Progenitor cell of endocrine pancreas (in vitro differentiated cells): Measurements from ENCODE around the gene CDR2. TPM values are rescaled to one million over a fixed set of nuclear protein-coding genes. Genes with fewer than 3 reads are reported as not detected.

Experiments used
- DNase-seq: peaks from one replicate; pipeline ENCODE4 v3.0.0; 2021; ENCODE audit warnings: low spot score; ENCODE audit not compliant: unreplicated experiment
- H3K27ac Mint-ChIP-seq: 2 replicates; pipeline ENCODE4 v1.8.0; 2021; ENCODE audit warnings: mild to moderate bottlenecking, moderate library complexity, mixed read lengths
- H3K27me3 Mint-ChIP-seq: 2 replicates; pipeline ENCODE4 v1.8.0; 2021; ENCODE audit warnings: mixed read lengths
- H3K36me3 Mint-ChIP-seq: 2 replicates; pipeline ENCODE4 v1.8.0; 2022; ENCODE audit warnings: mixed read lengths; ENCODE audit not compliant: insufficient read depth
- H3K4me1 Mint-ChIP-seq: 2 replicates; pipeline ENCODE4 v1.8.0; 2021; ENCODE audit warnings: low read depth, mixed read lengths
- H3K4me3 Mint-ChIP-seq: 2 replicates; pipeline ENCODE4 v1.8.0; 2021; ENCODE audit warnings: low read depth, mild to moderate bottlenecking, moderate library complexity, mixed read lengths
- H3K9me3 Mint-ChIP-seq: 2 replicates; pipeline ENCODE4 v1.8.0; 2021; ENCODE audit warnings: low read depth, mixed read lengths
- total RNA-seq: library from RNA; stranded (reverse); gene quantifications from 2 replicates; pipeline ENCODE4 v1.2.1, GENCODE V29; 2021
- TF ChIP-seq, protein P1 (sequence below): fragments of 200-600 bp; sonication (generic); IDR thresholded peaks from one replicate; pipeline ENCODE4 v1.5.0; 2021; ENCODE audit warnings: antibody characterized with exemption, mild to moderate bottlenecking; ENCODE audit not compliant: unreplicated experiment

Gene CDR2
- total RNA-seq, 1 donor from 2014 or later, result 16.6 TPM

DNA sequence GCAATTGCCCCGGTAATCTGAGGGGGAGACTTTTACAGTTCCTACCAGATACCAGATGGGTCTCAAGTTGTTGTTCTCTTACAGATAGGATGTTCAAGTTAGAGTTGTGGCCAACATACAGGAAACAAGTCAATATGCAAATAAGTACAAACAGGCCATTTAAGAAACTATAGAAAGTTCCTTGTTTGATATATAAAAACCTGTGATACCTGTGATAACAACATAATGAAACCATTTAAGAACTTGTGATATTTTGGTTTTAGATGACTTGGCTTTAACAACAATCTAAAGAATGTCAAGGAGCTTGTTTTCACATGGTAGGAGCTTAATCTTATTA is 16.8 kb downstream of the CDR2 start:
- no peak overlapping the region for H3K4me3 Mint-ChIP-seq
- no peaks in the 10 kb centered on the region for H3K9me3 Mint-ChIP-seq
- no peak overlapping the region for H3K27ac Mint-ChIP-seq
- peaks cover 20% of the 10 kb centered on the region for H3K4me1 Mint-ChIP-seq
- TF ChIP-seq, protein P1, sequence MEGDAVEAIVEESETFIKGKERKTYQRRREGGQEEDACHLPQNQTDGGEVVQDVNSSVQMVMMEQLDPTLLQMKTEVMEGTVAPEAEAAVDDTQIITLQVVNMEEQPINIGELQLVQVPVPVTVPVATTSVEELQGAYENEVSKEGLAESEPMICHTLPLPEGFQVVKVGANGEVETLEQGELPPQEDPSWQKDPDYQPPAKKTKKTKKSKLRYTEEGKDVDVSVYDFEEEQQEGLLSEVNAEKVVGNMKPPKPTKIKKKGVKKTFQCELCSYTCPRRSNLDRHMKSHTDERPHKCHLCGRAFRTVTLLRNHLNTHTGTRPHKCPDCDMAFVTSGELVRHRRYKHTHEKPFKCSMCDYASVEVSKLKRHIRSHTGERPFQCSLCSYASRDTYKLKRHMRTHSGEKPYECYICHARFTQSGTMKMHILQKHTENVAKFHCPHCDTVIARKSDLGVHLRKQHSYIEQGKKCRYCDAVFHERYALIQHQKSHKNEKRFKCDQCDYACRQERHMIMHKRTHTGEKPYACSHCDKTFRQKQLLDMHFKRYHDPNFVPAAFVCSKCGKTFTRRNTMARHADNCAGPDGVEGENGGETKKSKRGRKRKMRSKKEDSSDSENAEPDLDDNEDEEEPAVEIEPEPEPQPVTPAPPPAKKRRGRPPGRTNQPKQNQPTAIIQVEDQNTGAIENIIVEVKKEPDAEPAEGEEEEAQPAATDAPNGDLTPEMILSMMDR, result no peak
- peaks cover 14% of the 10 kb centered on the region for H3K36me3 Mint-ChIP-seq
- DNase-seq, result no peak
- H3K27me3 Mint-ChIP-seq, result no peaks in the 10 kb centered on the region

DNA sequence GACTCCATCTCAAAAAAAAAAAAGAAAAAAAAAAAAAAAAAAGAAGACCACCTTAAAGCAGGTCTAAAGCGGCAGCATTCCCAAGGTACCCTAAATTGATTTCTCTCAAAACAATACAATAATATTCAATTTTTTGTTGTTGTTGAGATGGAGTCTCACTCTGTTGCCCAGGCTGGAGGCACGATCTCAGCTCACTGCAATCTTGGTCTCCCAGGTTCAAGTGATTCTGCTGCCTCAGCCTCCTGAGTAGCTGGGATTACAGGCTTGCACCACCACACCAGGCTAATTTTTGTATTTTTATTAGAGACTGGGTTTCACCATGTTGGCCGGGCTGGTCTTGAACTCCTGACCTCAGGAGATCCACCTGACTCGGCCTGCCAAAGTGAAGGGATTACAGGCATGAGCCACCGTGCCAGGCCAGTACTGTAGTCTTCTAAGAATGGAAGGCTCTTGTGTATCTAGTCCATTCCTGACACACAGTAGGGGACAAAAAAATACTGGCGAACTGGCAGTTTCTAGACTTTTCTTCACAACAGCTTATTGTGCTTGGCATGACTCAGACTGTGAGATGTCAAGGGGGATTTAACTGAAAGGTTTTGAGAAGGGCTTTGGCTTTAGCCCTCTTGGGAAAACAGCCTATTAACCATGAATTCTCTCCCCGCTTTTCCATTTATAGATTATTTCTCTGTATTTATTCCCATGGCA is 17.3 kb downstream of the CDR2 start:
- TF ChIP-seq, protein P1, result no peak
- H3K4me3 Mint-ChIP-seq, result no peak overlapping the region
- DNase-seq, result no peak
- peaks cover 20% of the 10 kb centered on the region for H3K4me1 Mint-ChIP-seq
- H3K36me3 Mint-ChIP-seq, result peaks cover 9% of the 10 kb centered on the region
- no peaks in the 10 kb centered on the region for H3K27me3 Mint-ChIP-seq
- no peaks in the 10 kb centered on the region for H3K9me3 Mint-ChIP-seq
- no peak overlapping the region for H3K27ac Mint-ChIP-seq

DNA sequence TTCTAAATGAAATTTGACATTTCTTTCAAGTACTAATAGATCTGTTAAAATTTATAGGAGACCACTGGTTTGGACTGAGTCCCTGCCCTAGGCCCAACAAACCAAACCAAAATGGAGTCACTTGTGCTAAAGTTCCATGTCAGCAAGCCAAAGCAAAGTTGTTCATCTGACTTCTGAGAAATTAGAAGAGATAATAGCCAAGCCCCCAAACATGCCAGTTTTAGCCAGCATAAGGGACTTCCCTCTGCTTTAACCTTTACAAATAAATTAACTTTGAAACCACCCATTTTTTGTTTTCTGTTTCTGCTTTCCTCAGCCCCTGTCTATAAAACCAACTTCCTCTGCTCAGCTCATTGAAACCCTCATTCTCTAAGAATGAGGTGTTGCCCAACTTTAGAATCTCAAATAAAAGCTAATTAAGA is 18.9 kb downstream of the CDR2 start:
- Mint-ChIP-seq H3K4me3 (no peak overlapping the region), H3K9me3 (no peaks in the 10 kb centered on the region), H3K27me3 (no peaks in the 10 kb centered on the region), H3K27ac (no peak overlapping the region), H3K4me1 (peaks cover 20% of the 10 kb centered on the region), H3K36me3 (peaks cover 17% of the 10 kb centered on the region)
- DNase-seq, result no peak
- TF ChIP-seq, protein P1, result no peak

GRCh38 chr16:22353933-22354541 is 20.4 kb downstream of the CDR2 start:
- no peak overlapping the region for H3K4me3 Mint-ChIP-seq
- DNase-seq, result no peak
- no peaks in the 10 kb centered on the region for H3K9me3 Mint-ChIP-seq
- peaks cover 25% of the 10 kb centered on the region for H3K36me3 Mint-ChIP-seq
- H3K27ac Mint-ChIP-seq, result peak overlapping the region; percentile 29
- H3K27me3 Mint-ChIP-seq, result no peaks in the 10 kb centered on the region
- H3K4me1 Mint-ChIP-seq, result peaks cover 12% of the 10 kb centered on the region
- TF ChIP-seq, protein P1, result no peak

GRCh38 chr16:22353191-22353919 is 21.1 kb downstream of the CDR2 start:
- Mint-ChIP-seq H3K27ac (no peak overlapping the region), H3K27me3 (no peaks in the 10 kb centered on the region), H3K4me3 (no peak overlapping the region), H3K4me1 (peaks cover 12% of the 10 kb centered on the region), H3K9me3 (no peaks in the 10 kb centered on the region), H3K36me3 (peaks cover 26% of the 10 kb centered on the region)
- no peak for DNase-seq
- TF ChIP-seq, protein P1, result no peak
